ENCODE data around the gene TICAM1. TPM values are rescaled to one million over a fixed set of nuclear protein-coding genes. Genes with fewer than 3 reads are reported as not detected.
"Not testable (repeated sequence)": the region's sequence is repeated elsewhere in the genome, so short reads cannot be mapped to it uniquely, and the experiment has no call there.

Gene TICAM1
- polyA plus RNA-seq, 1 donor = 6.4 TPM

GRCh38 chr19:4803736-4804695 is 27.5 kb downstream of the TICAM1 start:
- peak; percentile 43 for DNase-seq

GRCh38 chr19:4802711-4803110 is 28.8 kb downstream of the TICAM1 start:
- DNase-seq = no peak

- no peak for DNase-seq
Measured at GRCh38 chr19:4801085-4801619, 30.4 kb downstream of the TICAM1 start.

GRCh38 chr19:4800591-4801081 is 30.9 kb downstream of the TICAM1 start:
- no peak for DNase-seq

- DNase-seq = no peak
Measured at GRCh38 chr19:4795400-4795799, 36.1 kb downstream of the TICAM1 start.

GRCh38 chr19:4794971-4795370 is 36.5 kb downstream of the TICAM1 start:
- DNase-seq = no peak

- DNase-seq = not testable (repeated sequence)
Measured at GRCh38 chr19:4793278-4793677, 38.2 kb downstream of the TICAM1 start.

- not testable (repeated sequence) for DNase-seq
Measured at GRCh38 chr19:4792866-4793195, 38.7 kb downstream of the TICAM1 start.

GRCh38 chr19:4792019-4792865 is 39.3 kb downstream of the TICAM1 start:
- not testable (repeated sequence) for DNase-seq

- peak; percentile 100 for DNase-seq
Measured at GRCh38 chr19:4791183-4792018, 40.1 kb downstream of the TICAM1 start, which contains the start of gene FEM1A. TSS of gene FEM1A (plus strand) at chr19:4791734. CDS start at chr19:4791855, 121 bp downstream.

- not testable (repeated sequence) for DNase-seq
Measured at GRCh38 chr19:4786412-4787016, 45.0 kb downstream of the TICAM1 start.

GRCh38 chr19:4781801-4782200 is 49.7 kb downstream of the TICAM1 start:
- no peak for DNase-seq

GRCh38 chr19:4780860-4781259 is 50.7 kb downstream of the TICAM1 start:
- no peak for DNase-seq

- not testable (repeated sequence) for DNase-seq
Measured at GRCh38 chr19:4778124-4778523, 53.4 kb downstream of the TICAM1 start.

GRCh38 chr19:4776436-4777211 is 54.9 kb downstream of the TICAM1 start:
- no peak for DNase-seq

- DNase-seq = no peak
Measured at GRCh38 chr19:4775627-4776152, 55.8 kb downstream of the TICAM1 start.

GRCh38 chr19:4774136-4774535 is 57.4 kb downstream of the TICAM1 start:
- no peak for DNase-seq

- DNase-seq = no peak
Measured at GRCh38 chr19:4773047-4773640, 58.4 kb downstream of the TICAM1 start.

GRCh38 chr19:4772566-4772965 is 58.9 kb downstream of the TICAM1 start:
- no peak for DNase-seq
